PC-9 (cell line): ENCODE measurements around the gene CALHM1. TPM values are rescaled to one million over a fixed set of nuclear protein-coding genes. Genes with fewer than 3 reads are reported as not detected.

ENCODE experiments used
- BruUV-seq: library from RNA; stranded (reverse); fragments of 400-500 nt; replicated peaks from 2 replicates; lab custom pipeline; 2021; lab: Mats Ljungman, UMichigan
- CTCF ChIA-PET: fragments of 300-600 bp; sonication (Branson Sonifier 250); formaldehyde crosslinking; loops from one replicate; lab custom pipeline; 2022; ENCODE audit warnings: antibody characterized with exemption; lab: Charles Lee
- POLR2A ChIA-PET: fragments of 300-600 bp; sonication (Branson Sonifier 250); formaldehyde crosslinking; loops from one replicate; lab custom pipeline; 2022; ENCODE audit warnings: antibody characterized with exemption; ENCODE audit not compliant: unreplicated experiment; lab: Charles Lee
- DNase-seq, 2 experiments: peaks; one replicate each; pipeline versions ENCODE4 v3.0.0 to v3.0.0-alpha.2; 2015 to 2022; ENCODE audit warnings: mixed read lengths in 1 of 2
- H2AFZ ChIP-seq: fragments of 200-600 bp; sonication (generic); 2 replicates; pipeline ENCODE4 v1.8.1; 2017; ENCODE audit warnings: antibody characterized with exemption
- H3F3A ChIP-seq: fragments of 200-600 bp; sonication (generic); 2 replicates; pipeline ENCODE4 v1.8.1; 2017; ENCODE audit warnings: antibody characterized with exemption, mild to moderate bottlenecking, low read depth; ENCODE audit not compliant: insufficient read depth
- H3K27ac ChIP-seq: fragments of 200-600 bp; sonication (generic); 2 replicates; pipeline ENCODE4 v1.6.1; 2016; ENCODE audit warnings: mixed run types
- H3K27me3 ChIP-seq: fragments of 200-600 bp; sonication (generic); 2 replicates; pipeline ENCODE4 v1.6.1; 2016; ENCODE audit warnings: low read depth, mixed run types; ENCODE audit not compliant: insufficient read depth
- H3K36me3 ChIP-seq: fragments of 200-600 bp; sonication (generic); 2 replicates; pipeline ENCODE4 v1.6.1; 2016; ENCODE audit warnings: low read depth, mixed run types
- H3K4me1 ChIP-seq: fragments of 200-600 bp; sonication (generic); replicated peaks from 2 replicates; pipeline ENCODE4 v1.6.1; 2016; ENCODE audit warnings: mixed run types; ENCODE audit not compliant: insufficient read depth
- H3K4me2 ChIP-seq: fragments of 200-600 bp; sonication (generic); 2 replicates; pipeline ENCODE4 v1.6.1; 2017; ENCODE audit warnings: mixed run types
- H3K4me3 ChIP-seq: fragments of 200-600 bp; sonication (generic); 2 replicates; pipeline ENCODE4 v1.6.1; 2016; ENCODE audit warnings: mixed run types
- H3K79me2 ChIP-seq: fragments of 200-600 bp; sonication (generic); 2 replicates; pipeline ENCODE4 v1.6.1; 2017; ENCODE audit warnings: low read depth, mixed run types
- H3K9me2 ChIP-seq: fragments of 200-600 bp; sonication (generic); 2 replicates; pipeline ENCODE4 v1.8.1; 2017; ENCODE audit warnings: mild to moderate bottlenecking; ENCODE audit not compliant: insufficient read depth
- H3K9me3 ChIP-seq: fragments of 200-600 bp; sonication (generic); 2 replicates; pipeline ENCODE4 v1.8.1; 2016; ENCODE audit warnings: low read depth; ENCODE audit not compliant: insufficient read depth
- H4K20me1 ChIP-seq: fragments of 200-600 bp; sonication (generic); 2 replicates; pipeline ENCODE4 v1.8.1; 2017; ENCODE audit not compliant: insufficient read depth
- CTCF ChIP-seq: fragments of 200-600 bp; sonication (generic); conservative IDR thresholded peaks from 2 replicates; pipeline ENCODE4 v1.6.1; 2017; ENCODE audit warnings: mixed run types, antibody characterized with exemption, mild to moderate bottlenecking, moderate library complexity
- EZH2 ChIP-seq: fragments of 200-600 bp; sonication (generic); IDR thresholded peaks from 2 replicates; pipeline ENCODE4 v1.8.0; 2017; ENCODE audit warnings: antibody characterized with exemption, low read depth
- intact Hi-C: fragments of 100-400 bp; cut with micrococcal nuclease; formaldehyde crosslinking; loops from one replicate; pipeline ENCODE4 v1.10.0; 2022; ENCODE audit not compliant: unreplicated experiment
- total RNA-seq: library from RNA; stranded (reverse); gene quantifications from 2 replicates; pipeline ENCODE4 v1.2.3, GENCODE V29; 2021

The CALHM1 gene
- total RNA-seq, 1 experiment from 2014 or later, result not detected

DNA sequence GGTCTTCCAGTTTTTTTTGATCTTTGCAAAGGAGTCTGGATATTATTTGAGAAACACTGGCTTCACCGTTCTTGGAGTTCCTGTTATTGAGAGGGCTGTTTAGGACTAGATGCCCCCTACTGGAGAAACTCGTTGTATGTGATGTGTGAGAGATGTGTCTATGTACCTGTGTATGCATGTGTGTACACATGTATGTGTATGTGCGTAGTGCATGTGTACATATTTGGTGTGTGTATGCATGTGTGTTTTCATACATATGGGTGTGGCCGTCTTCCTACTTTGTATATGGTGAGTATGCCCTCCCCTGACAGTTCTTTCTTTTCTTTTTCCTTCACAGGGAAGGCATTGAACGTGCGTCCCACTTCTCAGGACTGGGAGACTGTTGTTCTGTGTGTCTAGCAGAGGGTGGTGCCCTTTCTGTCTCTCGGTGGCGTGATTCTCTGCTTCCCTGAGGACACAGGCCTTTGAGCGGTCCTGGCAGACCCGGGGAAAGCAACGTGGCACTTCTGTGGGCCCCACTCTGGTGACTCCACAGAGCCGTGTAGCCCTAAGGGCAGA, 23.4 kb upstream of the CALHM1 start:
- ChIA-PET POLR2A (no interaction called here), CTCF (no interaction called here)
- Histone ChIP-seq H3K79me2 (peaks cover 4% of the 10 kb centered on the region; the same call in 1 of the 2 replicates), H3K9me3 (no peaks in the 10 kb centered on the region), H2AFZ (no peak overlapping the region), H3F3A (peaks cover 9% of the 10 kb centered on the region; the same call in 1 of the 2 replicates), H4K20me1 (no peaks in the 10 kb centered on the region), H3K27ac (no peak overlapping the region), H3K36me3 (no peaks in the 10 kb centered on the region), H3K4me1 (peaks cover 39% of the 10 kb centered on the region), H3K9me2 (no peaks in the 10 kb centered on the region), H3K27me3 (no peaks in the 10 kb centered on the region), H3K4me2 (no peak overlapping the region), H3K4me3 (no peak overlapping the region)
- intact Hi-C loops, result loop anchor here (5.0 to 10.0 kb wide), 2 partner anchors 203 to 565 kb away; partner anchors contain the start of gene CNNM2
- no peak for TF ChIP-seq EZH2
- peak; percentile 70 for TF ChIP-seq CTCF
- no TSS peak for BruUV-seq
- DNase-seq, result peak in 1 of 2 experiments; percentile 20

DNA sequence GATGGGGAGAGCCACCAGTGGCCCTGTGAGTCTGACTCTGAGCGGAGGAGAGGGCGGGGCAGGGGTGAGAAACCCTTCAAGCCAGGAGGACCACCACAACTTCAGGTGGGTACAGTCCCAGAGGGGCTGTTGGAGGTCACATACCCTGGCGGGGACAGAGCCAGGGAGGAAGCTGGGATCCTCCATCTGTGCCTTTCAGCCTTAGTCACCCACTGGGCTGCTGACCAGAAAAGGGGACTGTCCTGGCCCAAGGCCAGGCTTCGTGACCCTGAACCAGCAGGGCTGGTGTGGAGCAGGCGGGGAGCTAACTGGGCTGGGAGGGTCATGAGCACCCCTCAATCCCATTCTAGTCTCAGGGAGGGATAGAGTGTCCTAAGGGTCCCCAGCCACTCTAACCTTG, 21.8 kb upstream of the CALHM1 start:
- TF ChIP-seq EZH2 (no peak), CTCF (no peak)
- no peak overlapping the region for H3K4me3 ChIP-seq
- intact Hi-C loops, result loop anchor here (5.0 to 10.0 kb wide), 2 partner anchors 204 to 563 kb away; partner anchors contain the start of gene CNNM2

GRCh38 chr10:103479135-103479534, 20.4 kb upstream of the CALHM1 start, which contains the start of gene CALHM3:
CALHM3 (minus strand) TSS chr10:103479240; CDS start chr10:103479032, 208 bp downstream.
- Histone ChIP-seq H3K27ac (peak within 1 kb of the TSS; percentile 46), H4K20me1 (no peaks in the 10 kb centered on the region), H3K27me3 (no peaks in the 10 kb centered on the region), H3K79me2 (peaks cover 4% of the 10 kb centered on the region; the same call in 1 of the 2 replicates), H3K36me3 (no peaks in the 10 kb centered on the region), H2AFZ (no peak within 1 kb of the TSS), H3K4me3 (no peak within 1 kb of the TSS), H3K4me1 (peaks cover 46% of the 10 kb centered on the region), H3K9me2 (no peaks in the 10 kb centered on the region), H3K9me3 (no peaks in the 10 kb centered on the region), H3K4me2 (peak within 1 kb of the TSS; percentile 45), H3F3A (peaks cover 9% of the 10 kb centered on the region; the same call in 1 of the 2 replicates)
- no TSS peak for BruUV-seq
- intact Hi-C loops, result loop anchor here (2.0 to 5.0 kb wide), 2 partner anchors 28 to 37 kb away; no protein-coding TSS in a partner anchor
- DNase-seq, result peak; percentile 80
- POLR2A ChIA-PET, result no interaction called here
- TF ChIP-seq EZH2, result no peak
- TF ChIP-seq CTCF, result no peak
- CTCF ChIA-PET, result no interaction called here

More for the DNA sequence above, 21.8 kb upstream of the CALHM1 start:
- H3K4me1 ChIP-seq, result peaks cover 46% of the 10 kb centered on the region
- no peaks in the 10 kb centered on the region for H4K20me1 ChIP-seq
- POLR2A ChIA-PET, result interaction anchor here (0.6 kb wide), 2 partner anchors 9 to 28 kb away, joined by 3 to 6 read pairs; partner anchors contain the start of gene CALHM2
- no peaks in the 10 kb centered on the region for H3K9me2 ChIP-seq
- peak overlapping the region; percentile 34 for H3K4me2 ChIP-seq
- H3K36me3 ChIP-seq, result no peaks in the 10 kb centered on the region
- no peaks in the 10 kb centered on the region for H3K27me3 ChIP-seq
- H3K9me3 ChIP-seq, result no peaks in the 10 kb centered on the region
- CTCF ChIA-PET, result no interaction called here
- BruUV-seq, result no TSS peak
- H3F3A ChIP-seq, result peaks cover 9% of the 10 kb centered on the region; the same call in 1 of the 2 replicates
- peaks cover 4% of the 10 kb centered on the region; the same call in 1 of the 2 replicates for H3K79me2 ChIP-seq
- H2AFZ ChIP-seq, result no peak overlapping the region
- peak in 1 of 2 experiments; percentile 34 for DNase-seq
- no peak overlapping the region for H3K27ac ChIP-seq
